ENCODE data around the gene CHST8.

The CHST8 gene

DNA sequence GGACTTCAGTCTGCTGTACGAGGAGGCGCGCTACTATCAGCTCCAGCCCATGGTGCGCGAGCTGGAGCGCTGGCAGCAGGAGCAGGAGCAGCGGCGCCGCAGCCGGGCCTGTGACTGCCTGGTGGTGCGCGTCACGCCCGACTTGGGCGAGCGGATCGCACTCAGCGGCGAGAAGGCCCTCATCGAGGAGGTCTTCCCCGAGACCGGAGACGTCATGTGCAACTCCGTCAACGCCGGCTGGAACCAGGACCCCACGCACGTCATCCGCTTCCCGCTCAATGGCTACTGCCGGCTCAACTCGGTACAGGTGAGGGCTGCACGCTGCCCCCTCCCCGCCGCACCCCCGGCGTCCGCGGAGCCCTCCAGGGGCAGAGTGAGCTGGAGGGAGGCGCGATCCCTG lies 189.5 kb downstream of the CHST8 start:
- DNase-seq (ENCODE audit: low spot score) = no peak
- H3K27ac ChIP-seq = no peak overlapping the region
- H3K4me3 ChIP-seq = no peak overlapping the region
- TF ChIP-seq, protein P1, sequence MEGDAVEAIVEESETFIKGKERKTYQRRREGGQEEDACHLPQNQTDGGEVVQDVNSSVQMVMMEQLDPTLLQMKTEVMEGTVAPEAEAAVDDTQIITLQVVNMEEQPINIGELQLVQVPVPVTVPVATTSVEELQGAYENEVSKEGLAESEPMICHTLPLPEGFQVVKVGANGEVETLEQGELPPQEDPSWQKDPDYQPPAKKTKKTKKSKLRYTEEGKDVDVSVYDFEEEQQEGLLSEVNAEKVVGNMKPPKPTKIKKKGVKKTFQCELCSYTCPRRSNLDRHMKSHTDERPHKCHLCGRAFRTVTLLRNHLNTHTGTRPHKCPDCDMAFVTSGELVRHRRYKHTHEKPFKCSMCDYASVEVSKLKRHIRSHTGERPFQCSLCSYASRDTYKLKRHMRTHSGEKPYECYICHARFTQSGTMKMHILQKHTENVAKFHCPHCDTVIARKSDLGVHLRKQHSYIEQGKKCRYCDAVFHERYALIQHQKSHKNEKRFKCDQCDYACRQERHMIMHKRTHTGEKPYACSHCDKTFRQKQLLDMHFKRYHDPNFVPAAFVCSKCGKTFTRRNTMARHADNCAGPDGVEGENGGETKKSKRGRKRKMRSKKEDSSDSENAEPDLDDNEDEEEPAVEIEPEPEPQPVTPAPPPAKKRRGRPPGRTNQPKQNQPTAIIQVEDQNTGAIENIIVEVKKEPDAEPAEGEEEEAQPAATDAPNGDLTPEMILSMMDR (IDR thresholded peaks at IDR 0.05) = no peak

DNA sequence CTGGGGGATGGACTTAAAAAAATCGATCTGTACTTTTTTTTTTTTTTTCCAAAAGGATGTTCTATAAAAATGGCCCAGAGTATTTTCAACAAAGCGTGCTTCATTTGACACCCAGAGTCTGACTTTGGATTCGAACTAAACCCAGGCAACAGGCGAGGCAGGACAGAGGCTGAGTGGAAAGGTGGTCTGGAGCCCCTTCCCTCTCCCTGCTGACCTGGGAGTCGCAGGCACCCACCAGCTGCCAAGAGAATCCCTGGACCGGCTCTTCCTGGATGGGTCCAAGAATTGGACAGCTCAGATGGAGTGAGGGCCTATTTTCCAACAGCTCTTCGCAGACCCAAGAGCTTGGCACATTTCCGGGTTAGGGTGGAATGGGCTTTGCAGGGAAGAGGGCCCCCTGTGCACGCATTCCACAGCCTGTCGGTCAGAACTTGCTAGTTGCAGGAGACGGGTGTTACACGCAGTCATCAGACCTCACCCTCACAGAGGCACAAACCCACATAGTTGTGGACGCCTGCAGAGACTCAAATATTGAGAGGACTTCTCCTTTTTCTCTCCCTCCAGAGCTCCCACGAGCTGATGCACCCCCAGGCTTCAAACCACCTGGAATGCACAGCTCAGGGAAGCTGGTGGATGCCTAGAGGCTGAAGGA lies 190.1 kb downstream of the CHST8 start:
- no peak for DNase-seq (ENCODE audit: low spot score)
- H3K27ac ChIP-seq = no peak overlapping the region
- H3K4me3 ChIP-seq = no peak overlapping the region
- TF ChIP-seq, protein P1 (IDR thresholded peaks at IDR 0.05) = no peak

DNA sequence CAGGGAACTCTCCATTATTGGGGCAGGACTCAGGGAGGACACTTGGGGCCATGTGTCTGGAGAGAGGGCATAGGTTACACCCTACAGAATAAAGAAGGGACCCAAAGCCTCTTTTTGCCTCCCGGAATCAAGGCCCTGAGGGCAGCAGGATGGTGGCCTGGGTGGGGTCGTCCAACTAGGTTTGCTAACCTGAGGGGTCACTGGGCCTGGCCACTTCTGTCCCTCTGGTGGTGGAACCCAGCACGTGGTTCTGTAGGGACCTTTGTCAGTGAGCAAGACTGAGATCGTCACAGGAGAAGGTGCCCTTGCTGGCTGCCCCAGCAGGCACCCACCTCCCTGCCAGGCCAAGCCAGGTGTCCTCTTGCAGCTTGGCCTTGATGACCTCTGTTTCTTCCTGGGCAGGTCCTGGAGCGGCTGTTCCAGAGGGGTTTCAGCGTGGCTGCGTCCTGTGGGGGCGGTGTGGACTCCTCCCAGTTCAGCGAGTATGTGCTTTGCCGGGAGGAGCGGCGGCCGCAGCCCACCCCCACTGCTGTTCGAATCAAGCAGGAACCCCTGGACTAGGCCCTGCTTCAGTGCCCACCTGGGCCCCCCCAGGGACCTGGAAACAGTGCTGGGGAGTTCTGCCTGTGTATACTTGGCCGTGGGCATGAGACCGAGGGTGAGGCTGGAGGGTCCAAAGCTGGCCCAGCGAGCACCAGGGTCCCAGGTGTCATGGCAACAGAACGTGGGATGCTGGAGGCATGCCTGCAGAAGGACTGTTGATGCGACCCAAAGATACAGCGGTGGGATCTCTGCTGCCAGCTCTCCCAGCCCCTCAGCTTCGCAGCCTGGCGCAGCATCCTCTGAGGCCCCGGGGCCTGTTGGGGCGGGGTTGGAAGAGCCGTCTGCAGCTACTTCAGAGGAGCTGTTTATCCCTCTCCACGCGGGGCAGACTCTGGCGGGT lies 190.9 kb downstream of the CHST8 start:
- H3K27ac ChIP-seq = no peak overlapping the region
- no peak overlapping the region for H3K4me3 ChIP-seq
- DNase-seq (ENCODE audit: low spot score) = no peak
- TF ChIP-seq, protein P1 (IDR thresholded peaks at IDR 0.05) = no peak

DNA sequence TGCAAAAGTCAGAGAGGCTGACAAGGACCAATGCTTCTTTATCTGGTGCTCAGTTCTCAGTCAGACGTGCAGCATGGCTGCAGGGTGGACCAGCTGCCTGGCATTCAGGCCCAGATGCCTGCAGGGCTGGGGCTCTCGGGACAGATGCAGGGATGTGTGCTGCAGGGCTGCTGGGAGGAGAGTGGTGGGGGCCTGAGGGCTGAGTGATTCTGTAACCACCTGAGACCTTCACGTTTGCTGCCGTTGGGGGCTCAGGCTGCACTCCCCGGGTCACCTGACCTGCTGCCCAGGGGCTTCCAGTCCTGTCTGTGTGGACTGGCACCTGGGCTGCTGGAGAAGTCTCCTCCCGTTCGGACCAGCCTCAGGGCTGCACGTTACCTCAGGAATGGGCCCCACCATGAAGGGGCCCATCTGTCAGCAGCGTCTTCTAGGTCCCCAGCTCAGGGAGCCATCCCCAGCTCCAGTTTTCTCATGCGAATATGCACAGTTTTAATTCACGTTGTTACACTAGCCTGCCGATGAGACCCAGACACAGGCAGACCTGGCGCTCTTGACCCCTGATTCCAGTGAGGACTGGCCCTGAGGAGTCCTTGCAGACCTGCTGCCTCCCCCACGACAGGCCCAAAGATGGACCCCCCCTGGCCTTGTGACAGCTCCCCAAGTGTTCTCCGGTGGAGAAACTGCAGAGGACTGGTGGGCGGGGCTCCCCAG lies 191.8 kb downstream of the CHST8 start:
- TF ChIP-seq, protein P1 (IDR thresholded peaks at IDR 0.05) = no peak
- no peak overlapping the region for H3K4me3 ChIP-seq
- H3K27ac ChIP-seq = no peak overlapping the region
- DNase-seq (ENCODE audit: low spot score) = no peak

DNA sequence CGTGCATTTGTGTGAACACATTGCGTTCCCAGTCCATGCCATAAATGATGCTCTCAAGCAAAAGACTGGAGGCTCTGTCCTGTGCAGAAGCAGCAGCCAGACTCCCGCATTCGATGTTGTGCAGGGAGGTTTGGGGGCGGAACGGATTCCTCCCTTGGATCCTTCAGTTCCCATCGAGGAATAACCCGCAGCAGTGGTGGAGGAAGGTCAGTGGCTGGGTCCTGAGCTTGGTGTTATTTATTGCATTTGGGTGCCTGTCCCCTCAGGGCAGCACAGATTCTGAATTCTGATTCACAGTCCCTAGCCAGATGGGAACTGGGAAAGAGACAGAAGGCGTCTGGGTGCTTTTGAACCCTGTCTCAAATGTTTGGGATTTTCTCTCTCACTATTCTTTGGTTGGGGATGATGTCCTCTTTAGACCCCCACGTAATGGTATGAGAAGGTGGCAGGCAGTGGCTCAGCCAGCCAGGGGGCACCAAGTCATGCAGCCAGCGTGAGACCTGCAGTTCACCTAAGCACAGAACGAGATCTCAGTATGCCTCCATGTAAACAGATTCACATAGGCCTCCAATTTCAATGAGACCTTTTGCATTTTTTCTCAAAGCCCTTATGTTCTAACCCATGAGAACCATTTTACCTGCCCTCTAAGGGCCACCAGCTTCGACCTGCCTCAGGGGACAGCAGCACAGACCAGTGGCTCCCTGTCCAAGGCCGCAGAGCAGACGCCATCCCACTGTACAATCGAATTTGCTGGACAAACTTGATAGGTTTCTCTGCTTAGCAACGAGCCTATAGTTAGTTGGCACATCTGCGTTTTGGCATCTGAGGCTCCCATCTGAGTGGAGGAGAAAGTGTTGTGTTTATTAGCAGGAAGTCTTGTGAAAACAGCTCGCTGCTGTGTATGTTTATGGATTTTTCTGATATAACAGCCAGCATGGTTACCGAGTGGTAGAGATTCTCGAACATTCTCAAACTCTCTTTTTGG lies 192.7 kb downstream of the CHST8 start:
- Histone ChIP-seq H3K4me3 (no peak overlapping the region), H3K27ac (no peak overlapping the region)
- TF ChIP-seq, protein P1 (IDR thresholded peaks at IDR 0.05) = no peak
- DNase-seq (ENCODE audit: low spot score) = no peak

Measured in coronary artery (tissue), 2 donors.